ENCODE results near the gene HOXB8.

HOXB8 gene

GRCh38 chr17:48596000-48596734 is 18.9 kb downstream of the HOXB8 start:
- DNase-seq = no peak

- DNase-seq = no peak
These were observed 19.7 kb downstream of the HOXB8 start for GRCh38 chr17:48595278-48595999.

- no peak for DNase-seq
These were observed 20.4 kb downstream of the HOXB8 start for GRCh38 chr17:48594538-48595277.

GRCh38 chr17:48593840-48594537 is 21.1 kb downstream of the HOXB8 start:
- DNase-seq = peak; percentile 77

GRCh38 chr17:48593126-48593829 is 21.8 kb downstream of the HOXB8 start, which contains the start of gene HOXB5:
Gene HOXB5 (minus strand): TSS chr17:48593779. CDS start chr17:48593682, 97 bp downstream.
- no peak for DNase-seq

GRCh38 chr17:48592577-48592976 is 22.5 kb downstream of the HOXB8 start:
- DNase-seq = no peak

GRCh38 chr17:48592057-48592514 is 23.0 kb downstream of the HOXB8 start:
- no peak for DNase-seq

GRCh38 chr17:48591255-48592056 is 23.6 kb downstream of the HOXB8 start:
- DNase-seq = no peak

GRCh38 chr17:48590607-48591161 is 24.4 kb downstream of the HOXB8 start:
- DNase-seq = no peak

GRCh38 chr17:48589831-48590606 is 25.1 kb downstream of the HOXB8 start, which contains the start of gene HOXB3:
Gene HOXB3 (minus strand): TSS chr17:48590241. CDS start chr17:48552474, 37,767 bp downstream.
- no peak for DNase-seq

- DNase-seq = no peak
These were observed 25.8 kb downstream of the HOXB8 start for GRCh38 chr17:48589060-48589830.

GRCh38 chr17:48588528-48588927 is 26.6 kb downstream of the HOXB8 start:
- no peak for DNase-seq

GRCh38 chr17:48588074-48588415 is 27.0 kb downstream of the HOXB8 start:
- DNase-seq = no peak

GRCh38 chr17:48587276-48588073 is 27.6 kb downstream of the HOXB8 start:
- DNase-seq = no peak

GRCh38 chr17:48586355-48587258 is 28.5 kb downstream of the HOXB8 start:
- no peak for DNase-seq

- DNase-seq = no peak
These were observed 30.8 kb downstream of the HOXB8 start for GRCh38 chr17:48584223-48584741.

GRCh38 chr17:48583708-48584222 is 31.3 kb downstream of the HOXB8 start:
- no peak for DNase-seq

Measured in NCI-H1436 (cell line).